ENCODE results near the gene CLIP4.
A peak's percentile ranks its signal among the peaks of the same experiment; 100 is the strongest.

Gene CLIP4

GRCh38 chr2:29130295-29130694 lies 15.1 kb downstream of the CLIP4 start:
- DNase-seq (ENCODE audit: low read depth, low spot score) = no peak

- DNase-seq (ENCODE audit: low read depth, low spot score) = no peak
Observed at GRCh38 chr2:29134933-29135332, 19.7 kb downstream of the CLIP4 start.

- no peak for DNase-seq (ENCODE audit: low read depth, low spot score)
Observed at GRCh38 chr2:29139152-29139551, 23.9 kb downstream of the CLIP4 start.

GRCh38 chr2:29139731-29140130 lies 24.5 kb downstream of the CLIP4 start:
- no peak for DNase-seq (ENCODE audit: low read depth, low spot score)

GRCh38 chr2:29143657-29144056 lies 28.4 kb downstream of the CLIP4 start:
- no peak for DNase-seq (ENCODE audit: low read depth, low spot score)

GRCh38 chr2:29146197-29146596 lies 31.0 kb downstream of the CLIP4 start:
- no peak for DNase-seq (ENCODE audit: low read depth, low spot score)

- DNase-seq (ENCODE audit: low read depth, low spot score) = no peak
Observed at GRCh38 chr2:29147963-29148362, 32.7 kb downstream of the CLIP4 start.

GRCh38 chr2:29154610-29155009 lies 39.4 kb downstream of the CLIP4 start:
- no peak for DNase-seq (ENCODE audit: low read depth, low spot score)

GRCh38 chr2:29155578-29155977 lies 40.4 kb downstream of the CLIP4 start:
- peak; percentile 9 for DNase-seq (ENCODE audit: low read depth, low spot score)

GRCh38 chr2:29157131-29157530 lies 41.9 kb downstream of the CLIP4 start:
- DNase-seq (ENCODE audit: low read depth, low spot score) = no peak

GRCh38 chr2:29159125-29159524 lies 43.9 kb downstream of the CLIP4 start:
- DNase-seq (ENCODE audit: low read depth, low spot score) = no peak

- no peak for DNase-seq (ENCODE audit: low read depth, low spot score)
Observed at GRCh38 chr2:29160184-29160583, 45.0 kb downstream of the CLIP4 start.

- DNase-seq (ENCODE audit: low read depth, low spot score) = no peak
Observed at GRCh38 chr2:29162204-29162928, 47.2 kb downstream of the CLIP4 start.

GRCh38 chr2:29164091-29164846 lies 49.1 kb downstream of the CLIP4 start:
- DNase-seq (ENCODE audit: low read depth, low spot score) = no peak

- peak; percentile 41 for DNase-seq (ENCODE audit: low read depth, low spot score)
Observed at GRCh38 chr2:29165362-29166241, 50.4 kb downstream of the CLIP4 start.

GRCh38 chr2:29166242-29167039 lies 51.2 kb downstream of the CLIP4 start:
- no peak for DNase-seq (ENCODE audit: low read depth, low spot score)

GRCh38 chr2:29174937-29175336 lies 59.7 kb downstream of the CLIP4 start:
- no peak for DNase-seq (ENCODE audit: low read depth, low spot score)

- no peak for DNase-seq (ENCODE audit: low read depth, low spot score)
Observed at GRCh38 chr2:29175338-29175737, 60.1 kb downstream of the CLIP4 start.

GRCh38 chr2:29182334-29182733 lies 67.1 kb downstream of the CLIP4 start:
- DNase-seq (ENCODE audit: low read depth, low spot score) = no peak

- DNase-seq (ENCODE audit: low read depth, low spot score) = no peak
Observed at GRCh38 chr2:29182920-29183319, 67.7 kb downstream of the CLIP4 start.

GRCh38 chr2:29184531-29184930 lies 69.3 kb downstream of the CLIP4 start:
- no peak for DNase-seq (ENCODE audit: low read depth, low spot score)
